CD4-positive, CD25-positive, alpha-beta regulatory T cell (primary cell): ENCODE data around the gene KCNH8. TPM values are rescaled to one million over a fixed set of nuclear protein-coding genes. Genes with fewer than 3 reads are reported as not detected.

Experiments used
- ATAC-seq, 2 donors: fragments of 150-1000 bp; cut with Tn5 transposase; one replicate each; pipeline ENCODE4 v1.10.0; 2021; ENCODE audit warnings: low read depth in 2 of 2, moderate number of reproducible peaks in 2 of 2, moderate library complexity in 1 of 2
- DNase-seq, 3 donors: peaks; one replicate each; pipeline versions ENCODE4 v3.0.0 to v3.0.0-alpha.2; 2012 to 2022; ENCODE audit warnings: mixed read lengths in 1 of 3
- H3K27ac ChIP-seq: one replicate; pipeline ENCODE4 v1.7.0; 2013; ENCODE audit warnings: mild to moderate bottlenecking, low read length; ENCODE audit not compliant: insufficient read depth, poor library complexity, severe bottlenecking
- H3K27me3 ChIP-seq: one replicate; pipeline ENCODE4 v1.7.0; 2013; ENCODE audit warnings: low read length; ENCODE audit not compliant: control insufficient read depth, insufficient read depth
- H3K36me3 ChIP-seq: one replicate; pipeline ENCODE4 v1.7.0; 2013; ENCODE audit warnings: mild to moderate bottlenecking, low read length, moderate library complexity; ENCODE audit not compliant: control insufficient read depth, insufficient read depth
- H3K4me1 ChIP-seq: 2 replicates; pipeline ENCODE4 v1.7.0; 2013; ENCODE audit warnings: mild to moderate bottlenecking, low read length; ENCODE audit not compliant: insufficient read depth, control insufficient read depth, poor library complexity, severe bottlenecking
- H3K4me3 ChIP-seq: one replicate; pipeline ENCODE4 v1.7.0; 2013; ENCODE audit warnings: low read depth, mild to moderate bottlenecking, low read length, moderate library complexity
- H3K9me3 ChIP-seq, 2 experiments: 1 replicate in 1 of 2; 2 replicates in 1 of 2; pipeline ENCODE4 v1.7.0; 2013; ENCODE audit warnings: low read length in 2 of 2, mild to moderate bottlenecking in 1 of 2, moderate library complexity in 1 of 2; ENCODE audit not compliant: control insufficient read depth in 2 of 2
- H3K27ac Mint-ChIP-seq, 3 donors: one replicate each; pipeline ENCODE4 v1.8.0; 2020 to 2022; ENCODE audit warnings: mild to moderate bottlenecking in 3 of 3, mixed read lengths in 3 of 3, moderate library complexity in 2 of 3
- H3K27me3 Mint-ChIP-seq: one replicate; pipeline ENCODE4 v1.8.0; 2022; ENCODE audit warnings: mild to moderate bottlenecking, mixed read lengths
- H3K36me3 Mint-ChIP-seq: one replicate; pipeline ENCODE4 v1.8.0; 2020; ENCODE audit warnings: mixed read lengths
- H3K4me1 Mint-ChIP-seq, 4 donors: one replicate each; pipeline ENCODE4 v1.8.0; 2020 to 2022; ENCODE audit warnings: mixed read lengths in 4 of 4, mild to moderate bottlenecking in 1 of 4
- H3K4me3 Mint-ChIP-seq, 4 donors: one replicate each; pipeline ENCODE4 v1.8.0; 2020 to 2022; ENCODE audit warnings: mild to moderate bottlenecking in 4 of 4, mixed read lengths in 4 of 4, moderate library complexity in 3 of 4
- H3K9me3 Mint-ChIP-seq, 7 donors: one replicate each; pipeline ENCODE4 v1.8.0; 2020 to 2022; ENCODE audit warnings: mixed read lengths in 7 of 7, mild to moderate bottlenecking in 3 of 7, moderate library complexity in 2 of 7
- polyA plus RNA-seq, 4 donors: library from polyadenylated mRNA; unstranded; fragments of 300-500 nt; fragmentation: Illumina TruSeq; gene quantifications; one replicate each; pipeline ENCODE4 v1.2.3, GENCODE V29; 2021
- total RNA-seq: library from RNA; stranded (reverse); gene quantifications from one replicate; pipeline ENCODE4 v1.2.3, GENCODE V29; 2022

The KCNH8 gene
- total and polyA plus RNA-seq, 5 donors from 2014 or later = 0.17 TPM; not detected in 4

DNA sequence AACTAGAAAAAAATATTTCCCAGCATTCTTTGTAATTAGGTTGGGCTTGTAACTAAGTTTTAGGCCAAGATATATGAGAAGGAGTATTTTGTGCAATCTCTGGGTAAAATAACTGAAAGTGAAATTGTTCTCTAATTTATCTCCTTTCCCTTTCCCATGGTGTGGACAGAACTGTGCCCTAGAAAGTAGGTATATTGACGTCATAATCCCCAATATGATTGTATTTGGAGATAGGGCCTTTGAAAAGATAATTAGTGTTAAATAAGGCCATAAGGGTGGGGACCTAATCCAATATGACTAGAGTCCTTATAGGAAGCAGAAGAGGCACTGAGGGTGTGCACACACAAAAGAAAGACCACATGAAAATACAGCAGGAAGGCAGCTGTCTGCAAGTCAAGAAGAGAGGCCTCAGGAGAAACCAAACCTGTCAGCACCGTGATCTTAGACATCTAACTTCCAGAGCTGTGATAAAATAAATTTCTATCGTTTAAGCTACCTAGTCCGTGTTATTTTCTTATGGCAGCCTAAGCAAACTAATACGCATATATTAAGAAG, 106.6 kb downstream of the KCNH8 start:
- no peak for ATAC-seq
- H3K27me3 Mint-ChIP-seq = no peaks in the 10 kb centered on the region
- Histone ChIP-seq H3K4me1 (no peaks in the 10 kb centered on the region), H3K9me3 (no peaks in the 10 kb centered on the region), H3K27ac (no peak overlapping the region), H3K27me3 (no peaks in the 10 kb centered on the region), H3K36me3 (no peaks in the 10 kb centered on the region), H3K4me3 (no peak overlapping the region)
- DNase-seq = no peak
- no peaks in the 10 kb centered on the region for H3K36me3 Mint-ChIP-seq
- H3K27ac Mint-ChIP-seq = no peak overlapping the region
- H3K4me1 Mint-ChIP-seq = no peaks in the 10 kb centered on the region
- no peak overlapping the region for H3K4me3 Mint-ChIP-seq
- peaks cover 0 to 4% (median 1%) of the 10 kb centered on the region in 7 donors for H3K9me3 Mint-ChIP-seq

DNA sequence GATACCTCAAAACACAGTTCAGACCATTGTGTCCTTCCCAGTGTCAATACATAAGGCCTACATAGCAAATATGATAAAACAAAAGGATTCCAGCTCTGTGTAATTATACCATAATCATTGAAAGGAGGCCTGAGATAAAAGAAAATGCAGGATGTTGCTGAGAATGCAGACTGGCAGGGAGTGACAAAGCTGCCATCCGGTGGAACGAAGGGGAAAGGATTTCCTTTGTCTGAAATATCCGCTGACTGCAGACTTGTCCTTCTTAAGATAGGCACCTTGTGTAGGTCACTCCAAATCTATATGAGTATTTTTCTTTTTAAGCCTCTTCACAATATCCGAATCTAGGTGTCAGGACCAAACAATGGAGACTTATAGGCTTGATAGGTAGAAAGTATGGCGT, 108.0 kb downstream of the KCNH8 start:
- Histone ChIP-seq H3K36me3 (no peaks in the 10 kb centered on the region), H3K9me3 (no peaks in the 10 kb centered on the region), H3K27ac (no peak overlapping the region), H3K4me3 (no peak overlapping the region), H3K27me3 (no peaks in the 10 kb centered on the region), H3K4me1 (no peaks in the 10 kb centered on the region)
- DNase-seq = no peak
- ATAC-seq = no peak
- H3K9me3 Mint-ChIP-seq = peaks cover 0 to 4% (median 3%) of the 10 kb centered on the region in 7 donors
- no peaks in the 10 kb centered on the region for H3K27me3 Mint-ChIP-seq
- H3K36me3 Mint-ChIP-seq = no peaks in the 10 kb centered on the region
- no peak overlapping the region for H3K4me3 Mint-ChIP-seq
- H3K4me1 Mint-ChIP-seq = no peaks in the 10 kb centered on the region
- H3K27ac Mint-ChIP-seq = no peak overlapping the region

DNA sequence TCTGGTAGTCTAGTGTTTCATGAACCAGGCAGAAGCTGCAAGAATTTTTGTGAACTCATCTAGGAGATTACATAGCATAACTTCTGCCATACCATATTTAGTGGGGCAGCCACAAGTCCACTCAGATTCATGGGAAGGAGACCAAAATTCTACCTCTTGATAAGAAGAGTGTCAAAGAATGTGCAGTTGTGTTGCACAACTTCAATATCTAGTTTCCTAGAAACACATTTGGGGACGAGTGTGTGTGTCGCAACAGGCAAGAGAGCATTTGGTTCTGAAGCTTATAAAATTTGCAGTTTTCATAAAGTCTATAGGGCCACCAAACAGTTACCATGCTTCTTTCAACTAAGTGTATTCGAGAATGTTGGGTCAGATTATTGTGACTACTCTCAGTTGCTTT, 115.3 kb downstream of the KCNH8 start:
- H3K4me3 ChIP-seq = no peak overlapping the region
- H3K36me3 Mint-ChIP-seq = no peaks in the 10 kb centered on the region
- H3K27ac Mint-ChIP-seq = no peak overlapping the region
- H3K4me1 Mint-ChIP-seq = no peaks in the 10 kb centered on the region
- no peaks in the 10 kb centered on the region for H3K36me3 ChIP-seq
- H3K9me3 Mint-ChIP-seq = peaks cover 0 to 7% (median 0%) of the 10 kb centered on the region in 7 donors
- no peak overlapping the region for H3K27ac ChIP-seq
- no peaks in the 10 kb centered on the region for H3K4me1 ChIP-seq
- H3K4me3 Mint-ChIP-seq = no peak overlapping the region
- no peak for DNase-seq
- no peaks in the 10 kb centered on the region for H3K27me3 Mint-ChIP-seq
- no peaks in the 10 kb centered on the region for H3K9me3 ChIP-seq
- no peak for ATAC-seq
- H3K27me3 ChIP-seq = no peaks in the 10 kb centered on the region

DNA sequence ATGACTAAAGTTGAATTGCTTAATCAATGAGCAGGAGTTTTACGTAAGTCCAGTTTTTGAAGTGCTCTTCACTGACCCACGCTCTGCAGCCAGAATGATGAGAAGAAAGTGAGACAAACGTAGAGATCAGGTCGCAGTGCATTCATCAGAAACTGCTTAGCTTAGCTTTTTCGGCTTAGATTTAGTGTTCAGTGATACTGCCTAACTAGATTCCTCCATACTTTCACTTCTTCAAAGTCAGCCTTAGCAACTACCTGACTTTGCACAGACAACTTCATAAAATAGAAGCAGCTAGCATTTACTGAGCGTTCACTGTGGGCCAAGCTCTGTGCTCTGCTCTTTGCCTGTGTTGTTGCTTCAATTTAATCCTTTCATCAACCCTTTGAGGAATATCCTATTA, 116.1 kb downstream of the KCNH8 start:
- Mint-ChIP-seq H3K4me1 (no peaks in the 10 kb centered on the region), H3K4me3 (no peak overlapping the region), H3K27ac (no peak overlapping the region), H3K9me3 (peaks cover 0 to 7% (median 0%) of the 10 kb centered on the region in 7 donors), H3K36me3 (no peaks in the 10 kb centered on the region), H3K27me3 (no peaks in the 10 kb centered on the region)
- DNase-seq (no peak), ATAC-seq (no peak)
- no peak overlapping the region for H3K27ac ChIP-seq
- no peak overlapping the region for H3K4me3 ChIP-seq
- no peaks in the 10 kb centered on the region for H3K9me3 ChIP-seq
- H3K36me3 ChIP-seq = no peaks in the 10 kb centered on the region
- H3K4me1 ChIP-seq = no peaks in the 10 kb centered on the region
- no peaks in the 10 kb centered on the region for H3K27me3 ChIP-seq

DNA sequence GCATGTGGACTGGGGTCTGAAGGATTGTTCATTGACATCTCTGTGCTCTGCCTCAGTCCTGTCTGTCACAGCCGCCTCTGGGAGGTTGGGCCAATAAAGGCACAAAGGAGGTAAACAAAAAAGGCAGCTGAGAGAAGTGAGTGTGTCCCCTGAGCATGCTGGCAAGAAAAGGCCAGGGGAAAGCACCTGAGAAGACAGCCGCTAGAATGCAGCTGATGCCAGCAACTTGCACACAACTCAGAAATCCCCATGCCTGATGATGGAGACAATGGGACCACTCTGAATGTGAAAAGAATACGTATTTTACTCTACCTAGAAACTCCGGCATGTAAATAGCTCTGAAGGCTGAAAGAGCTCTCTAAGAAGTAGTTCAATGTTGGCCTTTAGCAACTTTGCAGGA, 118.7 kb downstream of the KCNH8 start:
- H3K9me3 Mint-ChIP-seq = peaks cover 0 to 6% (median 0%) of the 10 kb centered on the region in 7 donors
- no peaks in the 10 kb centered on the region for H3K9me3 ChIP-seq
- no peaks in the 10 kb centered on the region for H3K4me1 Mint-ChIP-seq
- DNase-seq = no peak
- H3K36me3 Mint-ChIP-seq = no peaks in the 10 kb centered on the region
- no peak overlapping the region for H3K4me3 ChIP-seq
- no peaks in the 10 kb centered on the region for H3K27me3 Mint-ChIP-seq
- no peaks in the 10 kb centered on the region for H3K4me1 ChIP-seq
- H3K27ac Mint-ChIP-seq = no peak overlapping the region
- no peak for ATAC-seq
- H3K27ac ChIP-seq = no peak overlapping the region
- no peaks in the 10 kb centered on the region for H3K36me3 ChIP-seq
- H3K4me3 Mint-ChIP-seq = no peak overlapping the region
- H3K27me3 ChIP-seq = no peaks in the 10 kb centered on the region

DNA sequence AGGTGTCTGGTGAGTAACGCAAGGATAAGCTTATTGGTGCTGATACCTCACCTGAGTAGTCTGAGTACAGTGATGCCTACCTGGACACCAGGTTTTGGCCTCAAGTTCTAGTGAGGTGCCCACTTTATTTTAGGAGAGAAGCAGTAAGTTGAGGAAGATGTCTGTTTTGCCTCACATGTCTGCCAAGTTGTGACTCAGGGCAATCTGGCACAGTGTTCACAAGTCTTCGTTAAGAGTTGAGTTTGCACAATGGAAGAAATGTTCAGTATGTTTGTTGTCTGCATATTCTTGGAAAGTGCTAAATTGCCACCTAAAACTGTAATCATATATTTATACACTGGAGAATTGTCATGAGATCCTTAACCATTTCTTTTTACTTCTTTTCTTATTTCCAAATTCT, 122.2 kb downstream of the KCNH8 start:
- Histone ChIP-seq H3K27ac (no peak overlapping the region), H3K9me3 (no peaks in the 10 kb centered on the region), H3K4me3 (no peak overlapping the region), H3K36me3 (no peaks in the 10 kb centered on the region), H3K4me1 (no peaks in the 10 kb centered on the region), H3K27me3 (no peaks in the 10 kb centered on the region)
- DNase-seq (no peak), ATAC-seq (no peak)
- Mint-ChIP-seq H3K9me3 (peaks cover 0 to 6% (median 0%) of the 10 kb centered on the region in 7 donors), H3K4me1 (no peaks in the 10 kb centered on the region), H3K27me3 (no peaks in the 10 kb centered on the region), H3K27ac (no peak overlapping the region), H3K4me3 (no peak overlapping the region), H3K36me3 (no peaks in the 10 kb centered on the region)

DNA sequence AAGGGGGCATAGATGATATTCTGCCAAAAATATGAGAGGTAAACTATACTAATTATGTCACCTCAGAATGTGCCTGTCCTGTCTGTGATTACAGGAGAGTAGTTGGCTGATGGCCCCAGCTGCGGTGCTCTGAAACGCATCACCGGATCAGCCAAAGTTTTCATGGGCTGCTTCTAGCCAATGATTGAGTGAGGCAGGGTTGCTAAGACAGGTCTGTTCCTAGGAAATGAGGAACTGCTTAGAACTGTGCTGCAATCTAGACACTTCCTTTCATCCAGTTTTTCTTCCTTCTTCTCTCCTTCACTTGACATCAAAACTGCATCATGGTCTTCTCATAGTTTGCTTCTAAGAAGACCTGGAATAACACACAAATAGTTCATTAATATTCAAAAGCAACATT, 124.0 kb downstream of the KCNH8 start:
- Histone ChIP-seq H3K4me1 (no peaks in the 10 kb centered on the region), H3K4me3 (no peak overlapping the region), H3K27ac (no peak overlapping the region), H3K36me3 (no peaks in the 10 kb centered on the region), H3K27me3 (no peaks in the 10 kb centered on the region), H3K9me3 (no peaks in the 10 kb centered on the region)
- H3K9me3 Mint-ChIP-seq = peaks cover 0 to 3% (median 0%) of the 10 kb centered on the region in 7 donors
- no peak overlapping the region for H3K4me3 Mint-ChIP-seq
- H3K36me3 Mint-ChIP-seq = no peaks in the 10 kb centered on the region
- no peaks in the 10 kb centered on the region for H3K4me1 Mint-ChIP-seq
- H3K27ac Mint-ChIP-seq = no peak overlapping the region
- ATAC-seq (no peak), DNase-seq (no peak)
- H3K27me3 Mint-ChIP-seq = no peaks in the 10 kb centered on the region

DNA sequence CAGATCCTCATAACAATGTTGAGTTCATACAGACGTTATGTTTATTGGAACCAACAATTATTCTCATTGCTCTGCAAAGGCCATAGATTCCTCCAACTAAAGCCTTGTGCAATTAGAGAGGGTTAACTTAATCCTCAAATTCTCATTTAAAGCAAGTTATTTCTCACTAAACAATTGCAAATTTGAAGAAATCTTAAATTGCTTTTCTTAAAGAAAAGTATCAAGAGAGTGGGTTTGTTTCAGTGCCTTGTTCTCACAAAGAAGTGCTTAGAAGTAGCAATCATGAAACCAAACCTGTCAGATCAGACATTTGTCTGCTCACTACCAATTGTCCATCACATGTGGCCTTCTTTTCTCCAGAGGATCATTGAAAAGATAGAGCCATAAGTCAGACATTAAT, 124.8 kb downstream of the KCNH8 start:
- ATAC-seq (no peak), DNase-seq (no peak)
- no peaks in the 10 kb centered on the region for H3K4me1 Mint-ChIP-seq
- no peak overlapping the region for H3K4me3 Mint-ChIP-seq
- H3K9me3 Mint-ChIP-seq = peaks cover 0 to 1% (median 0%) of the 10 kb centered on the region in 7 donors
- no peaks in the 10 kb centered on the region for H3K4me1 ChIP-seq
- no peak overlapping the region for H3K4me3 ChIP-seq
- no peak overlapping the region for H3K27ac ChIP-seq
- H3K27me3 Mint-ChIP-seq = no peaks in the 10 kb centered on the region
- no peaks in the 10 kb centered on the region for H3K27me3 ChIP-seq
- no peaks in the 10 kb centered on the region for H3K9me3 ChIP-seq
- H3K36me3 Mint-ChIP-seq = no peaks in the 10 kb centered on the region
- no peak overlapping the region for H3K27ac Mint-ChIP-seq
- H3K36me3 ChIP-seq = no peaks in the 10 kb centered on the region
